Activated CD4-positive, alpha-beta T cell treated with anti-CD3 and anti-CD28 coated beads, Interleukin-2, amount 50 U/mL, for 1 hour (primary cell): ENCODE results near the gene HOXA13.

Source experiments
- DNase-seq: peaks from one replicate; pipeline ENCODE4 v3.0.0-alpha.2; 2020

HOXA13 gene

DNA sequence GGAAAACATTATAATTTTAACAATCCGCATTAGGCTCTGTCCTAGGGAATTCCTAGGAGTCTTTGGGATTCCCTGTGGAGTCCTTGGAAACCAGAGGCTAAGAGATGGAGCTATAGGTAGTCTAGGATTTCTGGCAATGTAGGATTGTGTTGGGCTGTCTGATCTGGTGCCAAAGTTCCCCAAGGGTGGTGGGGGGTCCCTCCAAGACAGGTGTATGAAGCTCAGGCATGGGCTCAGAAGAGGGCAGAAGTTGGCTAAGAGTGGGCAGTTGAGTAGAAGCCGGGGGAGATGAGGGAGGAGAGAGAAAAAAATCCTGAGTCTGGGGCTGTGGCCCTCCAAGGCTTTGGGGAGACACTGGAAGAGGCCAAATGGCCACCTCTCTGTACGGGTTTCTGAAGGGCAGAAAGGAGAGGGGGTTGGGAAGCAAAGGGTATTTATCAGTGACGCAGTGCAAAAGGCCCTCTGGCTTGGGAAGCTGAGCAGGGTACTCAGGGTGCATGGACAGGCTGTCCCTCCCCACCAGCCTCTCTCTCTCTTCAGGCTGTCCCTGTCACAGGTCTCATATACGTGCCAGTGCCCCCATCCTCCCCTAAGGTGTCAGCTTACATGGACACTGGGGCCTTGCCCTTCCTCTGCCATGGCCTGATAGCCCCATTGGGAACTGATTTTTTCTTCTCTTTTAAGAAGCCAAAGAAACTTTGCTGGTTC lies 53.2 kb downstream of the HOXA13 start:
- no peak for DNase-seq

DNA sequence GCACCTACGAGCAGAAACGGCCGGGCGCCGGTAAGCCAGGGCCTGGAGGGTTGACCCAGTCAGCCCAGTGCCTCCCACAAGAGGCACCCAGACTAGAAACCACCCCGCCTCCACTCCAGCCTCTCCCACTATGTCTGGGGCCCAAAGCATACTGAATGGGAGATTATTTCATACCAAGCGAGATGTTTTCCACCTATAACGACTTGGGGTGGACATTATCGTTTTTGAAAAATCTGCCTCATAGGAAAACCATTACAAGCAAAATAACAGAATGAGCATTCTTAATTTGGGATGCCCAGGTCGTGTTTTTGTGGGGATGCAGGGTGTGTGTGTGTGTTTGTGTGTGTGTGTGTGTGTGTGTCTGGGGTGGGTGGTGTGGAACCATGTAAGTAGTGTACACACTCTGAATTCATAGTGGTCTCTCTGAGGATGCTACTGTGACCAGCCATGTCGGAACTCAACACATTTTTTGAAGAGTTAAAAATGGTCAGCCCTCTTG lies 53.9 kb downstream of the HOXA13 start:
- DNase-seq, result no peak

DNA sequence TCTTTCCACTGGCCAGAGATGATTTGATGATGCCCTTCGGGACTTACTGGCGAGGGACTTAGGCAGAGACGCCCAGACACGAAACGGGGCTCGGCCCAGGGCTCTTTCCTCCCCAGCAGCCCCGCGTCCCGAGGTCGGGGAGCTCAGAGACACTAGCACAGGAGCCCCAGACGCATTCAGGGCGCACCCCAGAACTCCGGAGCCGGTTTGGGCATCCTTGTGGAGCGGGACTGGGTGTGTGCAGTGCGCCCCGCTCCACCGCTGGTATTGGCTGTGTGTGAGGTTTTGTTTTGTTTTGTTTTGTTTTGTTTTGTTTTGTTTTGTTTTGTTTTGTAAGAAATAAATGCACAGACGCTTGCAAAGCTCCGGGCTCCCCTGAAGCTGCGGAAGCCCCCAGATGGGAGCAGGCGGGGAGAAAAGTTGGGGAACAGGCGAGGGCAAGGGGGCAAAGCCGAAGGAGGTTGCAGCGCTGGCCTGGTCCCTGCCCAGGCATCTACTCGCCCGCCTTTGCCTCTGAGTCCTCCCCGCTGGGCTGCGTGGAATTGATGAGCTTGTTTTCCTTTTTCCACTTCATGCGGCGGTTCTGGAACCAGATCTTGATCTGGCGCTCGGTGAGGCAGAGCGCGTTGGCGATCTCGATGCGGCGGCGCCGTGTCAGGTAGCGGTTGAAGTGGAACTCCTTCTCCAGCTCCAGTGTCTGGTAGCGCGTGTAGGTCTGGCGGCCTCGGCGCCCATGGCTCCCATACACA lies 54.6 kb downstream of the HOXA13 start:
- no peak for DNase-seq

DNA sequence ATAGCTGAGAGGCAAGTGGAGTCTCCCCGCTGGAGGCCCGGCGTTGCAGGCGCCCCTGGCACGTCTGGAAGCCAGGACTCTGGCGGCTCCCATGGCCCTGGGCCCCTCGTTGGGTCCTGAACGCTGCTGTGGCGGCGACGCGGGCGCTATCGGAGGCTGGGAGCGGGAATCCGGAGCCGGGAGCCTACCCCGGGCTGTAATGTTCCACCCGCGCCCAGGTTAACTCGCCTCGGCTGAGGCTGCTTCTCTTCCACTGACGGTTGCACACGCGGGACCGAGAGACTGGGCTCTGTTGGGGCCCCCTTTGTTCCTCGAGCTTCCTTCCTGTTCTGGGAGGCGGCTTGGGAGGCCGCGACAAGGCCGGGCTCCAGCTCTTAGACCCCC lies 55.1 kb downstream of the HOXA13 start:
- no peak for DNase-seq
